Naive thymus-derived CD8-positive, alpha-beta T cell (primary cell): ENCODE results near the gene CNTNAP2. TPM values are rescaled to one million over a fixed set of nuclear protein-coding genes. Genes with fewer than 3 reads are reported as not detected.
"Not testable (repeated sequence)": the region's sequence is repeated elsewhere in the genome, so short reads cannot be mapped to it uniquely, and the experiment has no call there.

Source experiments
- ATAC-seq, 2 donors: fragments of 150-1000 bp; cut with Tn5 transposase in 1 of 2; sonication (Bioruptor Pico), chemical (Tn5 transposase) in 1 of 2; 1 replicate in 1 of 2; 2 replicates in 1 of 2; pipeline ENCODE4 v1.10.0; 2021; ENCODE audit warnings: mild to moderate bottlenecking in 2 of 2, moderate library complexity in 2 of 2
- POLR2A ChIA-PET: fragments of 350-600 bp; sonication (Branson Sonifier 250); formaldehyde crosslinking; loops from one replicate; lab custom pipeline; 2021; ENCODE audit warnings: antibody characterized with exemption; lab: Charles Lee
- DNase-seq, 10 donors: peaks; one replicate each; pipeline versions ENCODE4 v3.0.0 to v3.0.0-alpha.2; 2020 to 2022
- H3K27ac Mint-ChIP-seq, 10 donors: one replicate each; pipeline ENCODE4 v1.8.0; 2020 to 2022; ENCODE audit warnings: mild to moderate bottlenecking in 10 of 10, mixed read lengths in 10 of 10, moderate library complexity in 4 of 10, inconsistent platforms in 1 of 10
- H3K27me3 Mint-ChIP-seq, 5 donors: one replicate each; pipeline ENCODE4 v1.8.0; 2021 to 2022; ENCODE audit warnings: mixed read lengths in 5 of 5
- H3K36me3 Mint-ChIP-seq, 3 donors: one replicate each; pipeline ENCODE4 v1.8.0; 2020 to 2022; ENCODE audit warnings: mixed read lengths in 3 of 3, mild to moderate bottlenecking in 2 of 3, inconsistent platforms in 1 of 3
- H3K4me1 Mint-ChIP-seq, 4 donors: one replicate each; pipeline ENCODE4 v1.8.0; 2021 to 2022; ENCODE audit warnings: mixed read lengths in 4 of 4
- H3K4me3 Mint-ChIP-seq, 10 donors: one replicate each; pipeline ENCODE4 v1.8.0; 2020 to 2022; ENCODE audit warnings: mild to moderate bottlenecking in 10 of 10, mixed read lengths in 10 of 10, moderate library complexity in 6 of 10, inconsistent platforms in 1 of 10
- H3K9me3 Mint-ChIP-seq, 9 donors: one replicate each; pipeline ENCODE4 v1.8.0; 2020 to 2022; ENCODE audit warnings: mixed read lengths in 9 of 9, mild to moderate bottlenecking in 3 of 9, inconsistent platforms in 1 of 9, moderate library complexity in 1 of 9
- polyA plus RNA-seq, 3 donors: library from polyadenylated mRNA; unstranded; fragments of 300-500 nt; fragmentation: Illumina TruSeq; gene quantifications; one replicate each; pipeline ENCODE4 v1.2.3, GENCODE V29; 2021
- total RNA-seq, 8 experiments: library from RNA in 2 of 8; stranded (reverse) in 2 of 8; gene quantifications; one replicate each; pipeline ENCODE4 v1.2.3 and lab custom pipeline; 2021 to 2026

Gene CNTNAP2
- total and polyA plus RNA-seq, 5 experiments from 2014 or later: 0.12 to 1.5 (median 0.71) TPM; not detected in 1

GRCh38 chr7:146176860-146177259 is 60.3 kb downstream of the CNTNAP2 start:
- POLR2A ChIA-PET: no interaction called here
- Mint-ChIP-seq H3K4me3 (no peak overlapping the region), H3K36me3 (no peaks in the 10 kb centered on the region), H3K27ac (no peak overlapping the region), H3K27me3 (no peaks in the 10 kb centered on the region), H3K4me1 (no peaks in the 10 kb centered on the region), H3K9me3 (peaks cover 0 to 18% (median 3%) of the 10 kb centered on the region in 9 donors)
- DNase-seq (no peak), ATAC-seq (no peak)

GRCh38 chr7:146177301-146177700 is 60.7 kb downstream of the CNTNAP2 start:
- ATAC-seq (no peak), DNase-seq (no peak)
- no peaks in the 10 kb centered on the region for H3K4me1 Mint-ChIP-seq
- H3K27me3 Mint-ChIP-seq: no peaks in the 10 kb centered on the region
- no peak overlapping the region for H3K4me3 Mint-ChIP-seq
- POLR2A ChIA-PET: no interaction called here
- H3K27ac Mint-ChIP-seq: no peak overlapping the region
- peaks cover 0 to 18% (median 3%) of the 10 kb centered on the region in 9 donors for H3K9me3 Mint-ChIP-seq
- no peaks in the 10 kb centered on the region for H3K36me3 Mint-ChIP-seq

- ATAC-seq (no peak), DNase-seq (no peak)
- Mint-ChIP-seq H3K4me3 (no peak overlapping the region), H3K27ac (no peak overlapping the region), H3K27me3 (no peaks in the 10 kb centered on the region), H3K36me3 (peaks cover 0 to 15% (median 0%) of the 10 kb centered on the region in 3 donors), H3K4me1 (no peaks in the 10 kb centered on the region), H3K9me3 (peaks cover 0 to 28% (median 10%) of the 10 kb centered on the region in 9 donors)
- POLR2A ChIA-PET: no interaction called here
Observed at GRCh38 chr7:146185844-146186243, 69.2 kb downstream of the CNTNAP2 start.

- POLR2A ChIA-PET, ATAC-seq, DNase-seq, H3K4me1 Mint-ChIP-seq, H3K27ac Mint-ChIP-seq, H3K27me3 Mint-ChIP-seq, H3K4me3 Mint-ChIP-seq: not testable (repeated sequence)
- peaks cover 0 to 30% (median 0%) of the 10 kb centered on the region in 3 donors for H3K36me3 Mint-ChIP-seq
- peaks cover 0 to 50% (median 27%) of the 10 kb centered on the region in 9 donors for H3K9me3 Mint-ChIP-seq
Observed at GRCh38 chr7:146191428-146191827, 74.8 kb downstream of the CNTNAP2 start.

DNA sequence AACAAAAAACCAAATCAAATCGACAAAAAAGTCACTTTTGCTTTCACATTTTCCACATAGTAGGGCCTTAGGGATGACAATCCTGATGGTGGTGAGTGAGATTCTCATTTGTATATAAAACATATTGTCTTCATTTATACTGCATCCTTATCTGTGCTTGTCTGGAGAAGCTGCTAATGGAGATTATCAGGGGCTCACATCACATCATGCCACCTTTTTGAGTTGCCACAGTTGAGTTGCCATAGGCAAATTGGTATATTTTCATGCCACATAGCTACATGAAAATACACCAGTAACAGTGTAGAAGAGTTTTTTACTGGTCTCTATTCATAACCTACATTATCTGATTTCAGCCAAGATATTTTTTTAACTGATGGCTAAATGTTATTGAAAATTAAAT is 85.3 kb downstream of the CNTNAP2 start:
- ATAC-seq (no peak), DNase-seq (no peak)
- Mint-ChIP-seq H3K36me3 (no peaks in the 10 kb centered on the region), H3K9me3 (peaks cover 0 to 6% (median 0%) of the 10 kb centered on the region in 9 donors), H3K4me1 (no peaks in the 10 kb centered on the region), H3K4me3 (no peak overlapping the region), H3K27me3 (no peaks in the 10 kb centered on the region), H3K27ac (no peak overlapping the region)
- POLR2A ChIA-PET: no interaction called here

- no peaks in the 10 kb centered on the region for H3K4me1 Mint-ChIP-seq
- H3K4me3 Mint-ChIP-seq: no peak overlapping the region
- no peaks in the 10 kb centered on the region for H3K27me3 Mint-ChIP-seq
- ATAC-seq (no peak), DNase-seq (no peak)
- peaks cover 0 to 6% (median 0%) of the 10 kb centered on the region in 9 donors for H3K9me3 Mint-ChIP-seq
- no peaks in the 10 kb centered on the region for H3K36me3 Mint-ChIP-seq
- POLR2A ChIA-PET: no interaction called here
- H3K27ac Mint-ChIP-seq: no peak overlapping the region
Observed at GRCh38 chr7:146206270-146206669, 89.7 kb downstream of the CNTNAP2 start.

DNA sequence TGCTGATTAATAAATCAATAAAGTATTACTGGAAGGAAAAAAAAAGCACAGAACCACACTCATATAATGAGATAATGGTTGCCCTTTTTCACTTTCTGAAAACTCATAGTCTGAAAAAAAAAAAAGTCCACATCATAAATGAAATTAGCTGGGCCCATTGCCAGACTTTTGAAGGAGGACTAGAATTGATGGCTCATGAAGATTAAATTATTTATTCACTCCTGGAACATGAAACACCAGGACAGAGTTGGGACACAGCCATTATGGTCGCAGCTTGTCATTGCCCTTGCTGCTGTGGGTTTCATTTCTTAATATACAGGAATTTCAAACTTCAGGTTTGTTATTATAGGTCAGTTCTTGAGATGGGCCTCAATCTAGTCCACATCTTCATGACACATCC is 91.9 kb downstream of the CNTNAP2 start:
- H3K4me3 Mint-ChIP-seq: no peak overlapping the region
- H3K27me3 Mint-ChIP-seq: no peaks in the 10 kb centered on the region
- ATAC-seq (no peak), DNase-seq (no peak)
- no peak overlapping the region for H3K27ac Mint-ChIP-seq
- H3K4me1 Mint-ChIP-seq: no peaks in the 10 kb centered on the region
- POLR2A ChIA-PET: no interaction called here
- H3K9me3 Mint-ChIP-seq: peaks cover 0 to 6% (median 0%) of the 10 kb centered on the region in 9 donors
- H3K36me3 Mint-ChIP-seq: no peaks in the 10 kb centered on the region

- no peak overlapping the region for H3K4me3 Mint-ChIP-seq
- H3K27ac Mint-ChIP-seq: no peak overlapping the region
- POLR2A ChIA-PET: no interaction called here
- H3K27me3 Mint-ChIP-seq: no peaks in the 10 kb centered on the region
- no peaks in the 10 kb centered on the region for H3K4me1 Mint-ChIP-seq
- H3K36me3 Mint-ChIP-seq: no peaks in the 10 kb centered on the region
- ATAC-seq (no peak), DNase-seq (no peak)
- H3K9me3 Mint-ChIP-seq: peaks cover 0 to 12% (median 5%) of the 10 kb centered on the region in 9 donors
Observed at GRCh38 chr7:146214842-146215241, 98.2 kb downstream of the CNTNAP2 start.

- no peak for DNase-seq
- Mint-ChIP-seq H3K4me1 (no peaks in the 10 kb centered on the region), H3K27me3 (no peaks in the 10 kb centered on the region), H3K36me3 (no peaks in the 10 kb centered on the region), H3K4me3 (no peak overlapping the region), H3K9me3 (peaks cover 0 to 10% (median 5%) of the 10 kb centered on the region in 9 donors), H3K27ac (no peak overlapping the region)
- POLR2A ChIA-PET: no interaction called here
- ATAC-seq: no peak
Observed at GRCh38 chr7:146216396-146217041, 99.9 kb downstream of the CNTNAP2 start.

GRCh38 chr7:146223851-146224250 is 107.2 kb downstream of the CNTNAP2 start:
- Mint-ChIP-seq H3K27ac (no peak overlapping the region), H3K27me3 (peaks cover 0 to 1% (median 0%) of the 10 kb centered on the region in 5 donors), H3K4me1 (no peaks in the 10 kb centered on the region), H3K36me3 (no peaks in the 10 kb centered on the region), H3K9me3 (peaks cover 0 to 8% (median 4%) of the 10 kb centered on the region in 9 donors), H3K4me3 (no peak overlapping the region)
- no peak for DNase-seq
- POLR2A ChIA-PET: no interaction called here
- no peak for ATAC-seq

DNA sequence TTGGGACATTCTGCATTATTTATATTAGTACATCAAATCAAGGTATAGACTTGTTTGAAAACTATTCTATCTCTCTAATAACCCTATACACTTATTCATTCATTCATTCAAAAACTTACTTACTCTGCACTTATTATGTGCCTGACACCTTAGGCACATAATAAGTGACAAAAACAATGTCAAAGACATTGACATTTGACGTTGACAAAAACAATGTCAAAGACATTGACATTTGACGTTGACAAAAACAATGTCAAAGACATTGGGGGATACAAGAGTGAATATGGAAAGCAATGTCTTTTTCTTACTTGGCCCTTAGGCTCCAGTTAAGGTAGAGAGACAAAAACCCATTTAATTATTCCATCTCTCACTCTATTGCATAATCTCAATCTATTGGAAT is 116.0 kb downstream of the CNTNAP2 start:
- no peaks in the 10 kb centered on the region for H3K27me3 Mint-ChIP-seq
- H3K36me3 Mint-ChIP-seq: no peaks in the 10 kb centered on the region
- no peak for DNase-seq
- H3K4me3 Mint-ChIP-seq: no peak overlapping the region
- H3K27ac Mint-ChIP-seq: no peak overlapping the region
- H3K4me1 Mint-ChIP-seq: no peaks in the 10 kb centered on the region
- POLR2A ChIA-PET: no interaction called here
- peaks cover 0 to 7% (median 2%) of the 10 kb centered on the region in 9 donors for H3K9me3 Mint-ChIP-seq
- no peak for ATAC-seq

DNA sequence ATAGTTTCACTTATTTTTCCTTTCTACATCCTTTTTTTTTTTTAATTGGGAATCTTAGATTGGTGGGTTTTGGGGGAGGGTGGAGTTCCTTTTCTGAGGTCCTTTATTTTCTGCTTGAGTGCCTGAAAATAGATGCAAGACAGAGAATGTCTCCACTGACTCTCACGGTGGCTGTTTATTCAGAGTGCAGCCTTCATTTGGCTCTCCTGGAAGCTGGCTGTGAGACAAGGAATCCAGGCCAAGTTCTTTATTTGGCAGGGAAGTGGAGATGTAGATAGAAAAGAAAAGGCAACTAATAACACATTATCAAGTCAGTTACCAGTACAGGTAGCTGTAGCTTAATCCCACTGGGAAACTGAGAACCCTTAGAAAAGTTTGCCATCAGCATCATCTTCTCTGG is 118.6 kb downstream of the CNTNAP2 start:
- no peak overlapping the region for H3K4me3 Mint-ChIP-seq
- no peak for ATAC-seq
- no peaks in the 10 kb centered on the region for H3K4me1 Mint-ChIP-seq
- no peaks in the 10 kb centered on the region for H3K36me3 Mint-ChIP-seq
- H3K9me3 Mint-ChIP-seq: peaks cover 0 to 9% (median 4%) of the 10 kb centered on the region in 9 donors
- no peak for DNase-seq
- no peak overlapping the region for H3K27ac Mint-ChIP-seq
- no peaks in the 10 kb centered on the region for H3K27me3 Mint-ChIP-seq
- POLR2A ChIA-PET: no interaction called here

GRCh38 chr7:146242661-146243060 is 126.1 kb downstream of the CNTNAP2 start:
- peaks cover 2 to 29% (median 10%) of the 10 kb centered on the region in 9 donors for H3K9me3 Mint-ChIP-seq
- no peak overlapping the region for H3K27ac Mint-ChIP-seq
- ATAC-seq: no peak
- no peak for DNase-seq
- H3K27me3 Mint-ChIP-seq: peaks cover 0 to 6% (median 0%) of the 10 kb centered on the region in 5 donors
- H3K4me1 Mint-ChIP-seq: no peaks in the 10 kb centered on the region
- H3K36me3 Mint-ChIP-seq: no peaks in the 10 kb centered on the region
- H3K4me3 Mint-ChIP-seq: no peak overlapping the region
- POLR2A ChIA-PET: no interaction called here

DNA sequence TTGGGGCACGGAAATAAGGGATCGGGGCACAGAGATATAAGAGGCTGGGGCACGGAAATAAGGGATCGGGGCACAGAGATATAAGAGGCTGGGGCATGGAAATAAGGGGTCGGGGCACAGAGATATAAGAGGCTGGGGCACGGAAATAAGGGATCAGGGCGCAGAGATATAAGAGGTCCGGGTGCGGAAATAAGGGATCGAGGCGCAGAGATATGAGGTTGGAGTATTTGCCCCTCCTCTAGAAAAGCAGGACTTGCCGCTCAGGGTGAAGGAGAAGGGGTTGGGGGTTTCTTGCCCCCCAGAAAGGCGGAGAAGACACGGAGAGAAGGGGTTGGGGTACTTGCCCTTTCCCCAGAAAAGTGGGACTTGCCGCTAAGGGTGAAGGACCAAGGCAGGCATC is 131.4 kb downstream of the CNTNAP2 start:
- H3K36me3 Mint-ChIP-seq: not testable (repeated sequence)

More for the DNA sequence above, 131.4 kb downstream of the CNTNAP2 start:
- H3K9me3 Mint-ChIP-seq: peaks cover 3 to 32% (median 9%) of the 10 kb centered on the region in 9 donors
- H3K27me3 Mint-ChIP-seq, ATAC-seq, DNase-seq, H3K4me1 Mint-ChIP-seq, H3K4me3 Mint-ChIP-seq, POLR2A ChIA-PET, H3K27ac Mint-ChIP-seq: not testable (repeated sequence)
